Endothelial cell of umbilical vein (primary cell): ENCODE data around the gene TEX35. TPM values are rescaled to one million over a fixed set of nuclear protein-coding genes. Genes with fewer than 3 reads are reported as not detected.

Experiments used
- BruUV-seq: library from RNA; stranded (reverse); fragments of 400-500 nt; replicated peaks from 2 replicates; lab custom pipeline; 2021; lab: Mats Ljungman, UMichigan
- CTCF ChIA-PET: fragments of 300-600, 350-600 bp; sonication (Branson Sonifier 250); formaldehyde crosslinking; loops from one replicate; lab custom pipeline; 2021; ENCODE audit warnings: antibody characterized with exemption, inconsistent platforms; lab: Charles Lee
- POLR2A ChIA-PET: fragments of 300-600, 350-600 bp; sonication (Branson Sonifier 250); formaldehyde crosslinking; loops from one replicate; lab custom pipeline; 2021; ENCODE audit warnings: antibody characterized with exemption, inconsistent platforms; lab: Charles Lee
- DNase-seq: peaks from one replicate; pipeline ENCODE4 v3.0.0-alpha.2; 2011; ENCODE audit warnings: low read depth, low spot score
- FAIRE-seq: peaks from 2 replicates; lab custom pipeline; 2011; peaks lifted over from hg19 to GRCh38; lab: Jason Lieb, UNC
- H2AFZ ChIP-seq: 2 replicates; pipeline ENCODE4 v1.6.0; 2012; ENCODE audit warnings: low read depth, low read length, control low read depth, inconsistent platforms
- H3K27ac ChIP-seq: 2 replicates; pipeline ENCODE4 v1.5.1; 2011; ENCODE audit warnings: low read depth, mild to moderate bottlenecking, control low read depth, low read length, moderate library complexity; ENCODE audit not compliant: insufficient read depth
- H3K27me3 ChIP-seq, 2 experiments: 2 replicates each; pipeline versions ENCODE4 v1.6.0 to v1.6.1; 2011; ENCODE audit warnings: low read length in 2 of 2, mixed read lengths in 1 of 2; ENCODE audit not compliant: control insufficient read depth in 2 of 2, insufficient read depth in 2 of 2
- H3K36me3 ChIP-seq, 2 experiments: 2 replicates in 1 of 2; 3 replicates in 1 of 2; pipeline ENCODE4 v1.5.1; 2011; ENCODE audit warnings: low read length in 2 of 2, mild to moderate bottlenecking in 1 of 2, moderate library complexity in 1 of 2; ENCODE audit not compliant: control insufficient read depth in 2 of 2, insufficient read depth in 2 of 2; ENCODE audit errors: extremely low read depth in 1 of 2
- H3K4me1 ChIP-seq: 3 replicates; pipeline ENCODE4 v1.5.1; 2011; ENCODE audit warnings: mild to moderate bottlenecking, low read length; ENCODE audit not compliant: control insufficient read depth, insufficient read depth; ENCODE audit errors: extremely low read depth
- H3K4me2 ChIP-seq: 2 replicates; pipeline ENCODE4 v1.6.1; 2011; ENCODE audit warnings: low read length, control low read depth, mixed read lengths; ENCODE audit not compliant: insufficient read depth
- H3K4me3 ChIP-seq, 3 experiments: fragments of 200-600 bp in 1 of 3; sonication (generic), shearing (Covaris generic) in 1 of 3; replicated peaks in 1 of 3; 2 replicates each; pipeline ENCODE4 v1.5.1; 2011 to 2016; ENCODE audit warnings: control low read depth in 3 of 3, low read length in 3 of 3, mild to moderate bottlenecking in 2 of 3, inconsistent platforms in 1 of 3, low read depth in 1 of 3, moderate library complexity in 1 of 3; ENCODE audit not compliant: insufficient read depth in 1 of 3
- H3K79me2 ChIP-seq: 2 replicates; pipeline ENCODE4 v1.6.0; 2012; ENCODE audit warnings: low read length, inconsistent platforms; ENCODE audit not compliant: control insufficient read depth, insufficient read depth
- H3K9ac ChIP-seq: replicated peaks from 2 replicates; pipeline ENCODE3; 2011; ENCODE audit warnings: low read length, control low read depth; ENCODE audit not compliant: insufficient read depth; ENCODE audit errors: extremely low read depth
- H3K9me1 ChIP-seq: replicated peaks from 3 replicates; pipeline ENCODE4 v1.6.0; 2011; ENCODE audit warnings: mild to moderate bottlenecking, low read length; ENCODE audit not compliant: control insufficient read depth, insufficient read depth; ENCODE audit errors: extremely low read depth
- H3K9me3 ChIP-seq: replicated peaks from 2 replicates; pipeline ENCODE4 v1.5.1; 2012; ENCODE audit warnings: low read length, inconsistent platforms; ENCODE audit not compliant: control insufficient read depth, insufficient read depth
- H4K20me1 ChIP-seq: replicated peaks from 2 replicates; pipeline ENCODE3; 2011; ENCODE audit warnings: mild to moderate bottlenecking, low read length; ENCODE audit not compliant: control insufficient read depth, insufficient read depth; ENCODE audit errors: extremely low read depth
- EZH2 ChIP-seq: IDR thresholded peaks from 2 replicates; pipeline ENCODE4 v1.6.1; 2012; ENCODE audit warnings: borderline replicate concordance, low read depth, mild to moderate bottlenecking, moderate library complexity, low read length, inconsistent platforms; ENCODE audit not compliant: severe bottlenecking
- FOS ChIP-seq: IDR thresholded peaks from 2 replicates; pipeline ENCODE4 v1.6.1; 2011; ENCODE audit warnings: mild to moderate bottlenecking, low read length, moderate library complexity, borderline replicate concordance; ENCODE audit not compliant: insufficient read depth
- GATA2 ChIP-seq: IDR thresholded peaks from 2 replicates; pipeline ENCODE4 v1.7.0; 2011; ENCODE audit warnings: low read depth, mild to moderate bottlenecking, moderate library complexity, mixed read lengths, low read length; ENCODE audit not compliant: insufficient read length, insufficient read depth
- JUN ChIP-seq: IDR thresholded peaks from 2 replicates; pipeline ENCODE4 v1.6.1; 2011; ENCODE audit warnings: borderline replicate concordance, low read depth; ENCODE audit not compliant: insufficient read length, insufficient read depth
- MYC ChIP-seq: IDR thresholded peaks from one replicate; pipeline ENCODE4 v1.6.1; 2011; ENCODE audit warnings: mild to moderate bottlenecking, low read depth, low read length
- POLR2A ChIP-seq: IDR thresholded peaks from 2 replicates; pipeline ENCODE4 v1.6.1; 2012; ENCODE audit warnings: low read depth, mild to moderate bottlenecking, control low read depth, low read length
- POLR2AphosphoS5 ChIP-seq: IDR thresholded peaks from 2 replicates; pipeline ENCODE4 v1.6.1; 2012; ENCODE audit warnings: low read depth, mild to moderate bottlenecking, control low read depth, low read length, moderate library complexity; ENCODE audit not compliant: insufficient read depth
- dilution Hi-C: fragments of 300-500 bp; cut with MboI; formaldehyde crosslinking; loops from one replicate; pipeline ENCODE4 v1.15.0; 2019; ENCODE audit warnings: low sequenced_read_pairs; ENCODE audit not compliant: extremely low pct_ligation_motif_present
- intact Hi-C: fragments of 100-400 bp; cut with micrococcal nuclease; formaldehyde crosslinking; loops from one replicate; pipeline ENCODE4 v1.10.0; 2022
- polyA plus RNA-seq, 4 experiments: library from polyadenylated mRNA; depleted of rRNA in 3 of 4; stranded (reverse) in 3 of 4; unstranded in 1 of 4; fragments of >200 nt; gene quantifications; 2 replicates each; pipeline versions ENCODE4 v1.2.1 to v1.2.3, GENCODE V29; 2011 to 2012; ENCODE audit warnings: missing spikeins in 1 of 4
- total RNA-seq: library from RNA; stranded (reverse); gene quantifications from 2 replicates; pipeline ENCODE4 v1.2.3, GENCODE V29; 2021
- TF ChIP-seq, protein P1 (sequence below): IDR thresholded peaks from 2 replicates; pipeline ENCODE4 v1.6.1; 2011; ENCODE audit not compliant: insufficient read depth, insufficient read length
- TF ChIP-seq, protein P2 (sequence below), 2 donors: IDR thresholded peaks; 1 replicate in 1 of 2; 2 replicates in 1 of 2; pipeline ENCODE4 v1.5.1; 2011; ENCODE audit warnings: low read length in 2 of 2, mild to moderate bottlenecking in 2 of 2, moderate library complexity in 2 of 2, control low read depth in 1 of 2, inconsistent platforms in 1 of 2, low read depth in 1 of 2; ENCODE audit not compliant: insufficient read depth in 1 of 2; ENCODE audit errors: extremely low read depth in 1 of 2

The TEX35 gene
- total and polyA plus RNA-seq, 2 donors (not counting 3 experiments of a cell fraction or from before 2014, with no cell fraction given), result not detected

DNA sequence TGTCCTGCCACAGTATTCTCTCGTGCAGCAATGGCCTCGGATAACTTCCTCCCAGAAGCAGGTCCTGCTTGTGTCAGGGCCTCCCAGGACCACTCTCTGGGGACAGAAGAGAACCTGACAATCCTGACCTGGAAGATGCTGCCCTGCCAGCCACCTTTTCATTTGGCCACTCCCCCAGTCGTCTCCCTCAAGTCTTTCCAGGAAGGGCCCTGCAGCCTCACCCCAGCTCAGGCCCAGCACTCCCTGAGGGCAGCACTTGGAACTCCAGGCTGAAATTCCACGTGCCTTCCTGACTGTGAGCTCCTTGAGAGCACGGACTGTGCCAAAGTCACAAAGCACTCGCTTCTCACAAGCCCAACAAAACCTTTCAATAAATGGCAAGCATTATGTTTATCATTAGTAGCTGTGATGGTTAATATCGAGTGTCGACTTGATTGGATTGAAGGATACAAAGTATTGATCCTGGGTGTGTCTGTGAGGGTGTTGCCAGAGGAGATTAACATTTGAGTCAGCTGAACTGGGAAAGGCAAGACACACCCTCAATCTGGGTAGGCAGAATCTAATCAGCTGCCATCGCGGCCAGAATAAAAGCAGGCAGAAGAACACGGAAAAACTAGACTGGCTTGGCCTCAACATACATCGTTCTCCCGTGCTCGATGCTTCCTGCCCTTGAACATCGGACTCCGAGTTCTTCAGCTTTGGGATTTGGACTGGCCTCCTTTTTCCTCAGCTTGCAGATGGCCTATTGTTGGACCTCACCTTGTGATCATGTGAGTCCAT, 13.8 kb upstream of the TEX35 start:
- Histone ChIP-seq H3K36me3 (no peaks in the 10 kb centered on the region), H3K9me1 (no peaks in the 10 kb centered on the region), H3K4me1 (no peaks in the 10 kb centered on the region), H3K27me3 (no peaks in the 10 kb centered on the region), H4K20me1 (no peaks in the 10 kb centered on the region), H3K79me2 (no peaks in the 10 kb centered on the region), H2AFZ (no peak overlapping the region), H3K9me3 (no peaks in the 10 kb centered on the region), H3K9ac (no peak overlapping the region), H3K4me2 (no peak overlapping the region), H3K4me3 (no peak overlapping the region), H3K27ac (no peak overlapping the region)
- dilution Hi-C loops, result no loop called here
- CTCF ChIA-PET, result interaction anchor here (1.3 to 10.5 kb wide), 3 partner anchors 188 to 467 kb away, joined by 4 to 240 read pairs (median 97); no protein-coding TSS in a partner anchor
- no peak for FAIRE-seq
- no peak for DNase-seq
- TF ChIP-seq GATA2 (no peak), POLR2A (no peak), JUN (no peak), FOS (no peak), EZH2 (no peak), POLR2AphosphoS5 (no peak), MYC (no peak)
- TF ChIP-seq, protein P1, sequence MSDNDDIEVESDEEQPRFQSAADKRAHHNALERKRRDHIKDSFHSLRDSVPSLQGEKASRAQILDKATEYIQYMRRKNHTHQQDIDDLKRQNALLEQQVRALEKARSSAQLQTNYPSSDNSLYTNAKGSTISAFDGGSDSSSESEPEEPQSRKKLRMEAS, result no peak
- TF ChIP-seq, protein P2, sequence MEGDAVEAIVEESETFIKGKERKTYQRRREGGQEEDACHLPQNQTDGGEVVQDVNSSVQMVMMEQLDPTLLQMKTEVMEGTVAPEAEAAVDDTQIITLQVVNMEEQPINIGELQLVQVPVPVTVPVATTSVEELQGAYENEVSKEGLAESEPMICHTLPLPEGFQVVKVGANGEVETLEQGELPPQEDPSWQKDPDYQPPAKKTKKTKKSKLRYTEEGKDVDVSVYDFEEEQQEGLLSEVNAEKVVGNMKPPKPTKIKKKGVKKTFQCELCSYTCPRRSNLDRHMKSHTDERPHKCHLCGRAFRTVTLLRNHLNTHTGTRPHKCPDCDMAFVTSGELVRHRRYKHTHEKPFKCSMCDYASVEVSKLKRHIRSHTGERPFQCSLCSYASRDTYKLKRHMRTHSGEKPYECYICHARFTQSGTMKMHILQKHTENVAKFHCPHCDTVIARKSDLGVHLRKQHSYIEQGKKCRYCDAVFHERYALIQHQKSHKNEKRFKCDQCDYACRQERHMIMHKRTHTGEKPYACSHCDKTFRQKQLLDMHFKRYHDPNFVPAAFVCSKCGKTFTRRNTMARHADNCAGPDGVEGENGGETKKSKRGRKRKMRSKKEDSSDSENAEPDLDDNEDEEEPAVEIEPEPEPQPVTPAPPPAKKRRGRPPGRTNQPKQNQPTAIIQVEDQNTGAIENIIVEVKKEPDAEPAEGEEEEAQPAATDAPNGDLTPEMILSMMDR (IDR thresholded peaks at IDR 0.05; ENCODE audit: extremely low read depth in 1 of 2, insufficient read depth in 1 of 2, low read depth in 1 of 2, low read length in 2 of 2), result no peak
- intact Hi-C loops, result no loop called here
- BruUV-seq, result no TSS peak
- POLR2A ChIA-PET, result no interaction called here
